GM04504 (cell line): ENCODE results near the gene IQCK.

Experiments
- DNase-seq: peaks from one replicate; pipeline ENCODE4 v3.0.0-alpha.2; 2012; ENCODE audit warnings: low read depth

Gene IQCK

GRCh38 chr16:19837331-19837980 lies 119.4 kb downstream of the IQCK start:
- DNase-seq: no peak

- DNase-seq: no peak
These were observed 120.1 kb downstream of the IQCK start for GRCh38 chr16:19837984-19838707.

- no peak for DNase-seq
These were observed 122.5 kb downstream of the IQCK start for GRCh38 chr16:19840524-19841110.

- DNase-seq: no peak
These were observed 123.1 kb downstream of the IQCK start for GRCh38 chr16:19841184-19841583.

GRCh38 chr16:19842426-19843157 lies 124.5 kb downstream of the IQCK start:
- DNase-seq: no peak

- no peak for DNase-seq
These were observed 125.3 kb downstream of the IQCK start for GRCh38 chr16:19843371-19843770.

GRCh38 chr16:19844945-19845641 lies 127.0 kb downstream of the IQCK start:
- DNase-seq: peak; percentile 80

GRCh38 chr16:19846436-19846835 lies 128.4 kb downstream of the IQCK start:
- no peak for DNase-seq

GRCh38 chr16:19848756-19849155 lies 130.7 kb downstream of the IQCK start:
- DNase-seq: no peak

- no peak for DNase-seq
These were observed 132.2 kb downstream of the IQCK start for GRCh38 chr16:19850131-19850817.

- DNase-seq: no peak
These were observed 133.4 kb downstream of the IQCK start for GRCh38 chr16:19851476-19851875.

- no peak for DNase-seq
These were observed 135.2 kb downstream of the IQCK start for GRCh38 chr16:19853132-19853741.

GRCh38 chr16:19853742-19854542 lies 135.9 kb downstream of the IQCK start:
- no peak for DNase-seq

- DNase-seq: no peak
These were observed 136.4 kb downstream of the IQCK start for GRCh38 chr16:19854543-19854876.

GRCh38 chr16:19856120-19856519 lies 138.0 kb downstream of the IQCK start:
- DNase-seq: no peak

GRCh38 chr16:19857593-19858339 lies 139.7 kb downstream of the IQCK start:
- DNase-seq: no peak

- DNase-seq: no peak
These were observed 140.4 kb downstream of the IQCK start for GRCh38 chr16:19858340-19859018.

- no peak for DNase-seq
These were observed 141.1 kb downstream of the IQCK start for GRCh38 chr16:19859166-19859565.

- no peak for DNase-seq
These were observed 141.5 kb downstream of the IQCK start for GRCh38 chr16:19859603-19860002.
